NCI-H2196 treated with DMSO at 0.1 percent for 48 hours (cell line): ENCODE results near the gene IL18R1.
"Not testable (repeated sequence)": the region's sequence is repeated elsewhere in the genome, so short reads cannot be mapped to it uniquely, and the experiment has no call there.

Experiments used
- DNase-seq: peaks from one replicate; lab custom pipeline; 2025; ENCODE audit not compliant: unreplicated experiment; lab: John Stamatoyannopoulos, UW

The IL18R1 gene

GRCh38 chr2:102355526-102356380 is at the start of gene IL18R1:
Gene IL18R1, plus strand, starts transcription at chr2:102355796. Its CDS starts 6,865 bp downstream, at chr2:102362661.
- DNase-seq = no peak

DNA sequence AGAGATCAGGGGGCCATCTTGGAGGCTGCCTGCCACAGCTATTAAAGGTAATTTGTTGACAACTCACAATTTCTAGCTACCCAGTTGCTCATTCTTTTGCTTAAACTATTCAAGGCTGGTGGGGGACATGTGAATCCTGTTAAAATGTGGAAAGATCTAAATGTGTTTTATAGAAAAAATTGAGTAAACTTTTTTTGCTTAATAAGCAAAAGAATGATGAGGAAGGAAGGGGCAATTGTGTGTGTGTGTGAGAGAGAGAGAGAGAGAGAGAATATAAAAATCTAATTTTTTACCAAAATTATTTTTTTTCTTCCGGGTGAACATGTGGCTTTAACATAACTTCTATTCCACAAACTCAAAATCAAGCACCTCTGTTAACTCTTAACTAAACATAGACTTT is 49.5 kb upstream of the IL18R1 start:
- DNase-seq = no peak

DNA sequence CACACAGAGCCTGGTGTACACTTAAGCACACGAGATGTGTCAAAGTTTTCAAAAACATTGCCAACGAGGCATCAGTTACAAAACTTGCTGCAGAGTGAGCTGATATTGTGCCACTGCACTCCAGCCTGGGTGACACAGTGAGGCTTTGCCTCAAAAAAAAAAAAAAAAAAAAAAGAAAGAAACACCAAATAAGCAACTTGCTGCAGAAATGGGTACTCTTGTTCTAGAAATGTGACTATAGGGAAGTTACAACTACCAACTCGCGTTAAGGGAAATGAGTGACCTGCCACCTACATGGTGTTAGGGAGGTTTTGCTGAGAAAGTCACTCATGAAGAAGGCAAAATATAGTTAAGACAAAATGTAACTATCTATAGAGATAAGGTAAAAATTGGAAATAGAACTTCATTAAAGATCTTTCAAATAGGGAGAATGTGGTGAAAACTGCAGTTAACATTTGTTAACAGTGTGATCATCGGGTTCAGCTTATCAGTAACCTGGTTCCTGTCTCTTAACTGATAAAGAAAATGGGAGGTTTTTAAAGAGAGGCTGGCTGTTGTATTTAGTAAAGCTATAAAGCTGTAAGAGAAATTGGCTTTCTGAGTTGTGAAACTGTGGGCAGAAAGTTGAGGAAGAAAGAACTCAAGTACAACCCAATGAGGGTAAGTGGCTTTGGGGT is 44.5 kb upstream of the IL18R1 start, which contains the start of gene IL1RL1:
IL1RL1 (plus strand) TSS at position 600 of the 677 bp plus-strand sequence. CDS start 26,702 bp downstream, outside the sequence.
- DNase-seq = no peak

DNA sequence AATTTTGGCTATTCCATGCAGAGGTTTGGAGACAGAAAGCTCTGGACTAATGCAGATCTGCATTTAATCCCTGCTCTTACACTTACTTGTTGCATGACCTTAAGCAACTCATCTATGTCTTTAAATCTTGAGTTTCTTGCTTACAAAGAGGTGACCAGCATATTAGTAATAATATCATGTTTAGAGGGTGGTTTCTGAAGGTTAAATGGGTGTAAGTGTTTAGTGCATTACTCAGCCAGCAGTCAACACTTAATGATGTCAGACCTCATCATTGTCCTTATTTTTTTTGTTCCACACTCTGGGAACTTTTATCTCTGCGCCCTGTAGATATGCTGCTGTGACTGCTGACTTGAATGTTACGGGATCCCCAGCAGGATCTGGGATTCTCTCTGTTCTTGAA is 42.6 kb upstream of the IL18R1 start:
- no peak for DNase-seq

DNA sequence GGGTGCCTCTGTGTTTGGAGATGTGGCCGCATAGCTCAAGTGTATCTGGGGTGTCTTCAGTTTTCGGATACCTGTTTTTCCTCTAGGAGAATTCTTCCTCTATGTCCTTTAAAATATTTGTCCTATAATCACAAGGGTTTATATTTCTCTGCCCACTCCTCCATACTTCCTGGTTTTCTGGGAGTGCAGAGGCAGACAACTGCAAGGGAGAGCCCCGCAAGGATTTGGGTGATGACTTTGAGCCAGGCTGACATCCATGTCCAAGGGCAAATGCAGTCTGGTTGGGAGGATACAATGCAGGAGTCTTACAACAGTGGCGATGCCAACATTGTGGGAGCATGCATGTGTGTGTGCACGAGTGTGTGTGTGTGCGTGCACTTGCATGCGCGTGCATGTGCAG is 42.1 kb upstream of the IL18R1 start:
- no peak for DNase-seq

GRCh38 chr2:102313950-102314349 is 41.6 kb upstream of the IL18R1 start:
- DNase-seq = no peak

DNA sequence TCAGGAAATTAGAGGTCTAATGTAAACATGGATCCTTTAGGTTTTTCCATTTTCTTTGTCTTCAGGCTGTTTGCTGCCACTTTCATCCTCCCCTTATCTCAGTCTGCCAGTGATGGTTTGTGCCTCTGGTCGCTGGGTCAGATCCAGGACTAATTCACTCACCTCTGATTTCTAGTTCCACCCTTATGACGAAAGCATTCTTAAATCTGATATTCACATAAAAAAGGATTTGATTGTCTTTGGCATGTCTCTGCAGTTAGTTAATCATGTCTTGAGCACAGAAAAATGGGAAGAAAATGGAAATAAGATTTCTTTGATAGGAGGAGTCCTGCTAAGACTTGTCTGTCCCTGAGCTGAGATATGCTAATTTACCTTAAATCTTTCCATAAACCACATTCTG is 39.7 kb upstream of the IL18R1 start:
- no peak for DNase-seq

GRCh38 chr2:102317715-102318114 is 37.9 kb upstream of the IL18R1 start:
- DNase-seq = no peak

DNA sequence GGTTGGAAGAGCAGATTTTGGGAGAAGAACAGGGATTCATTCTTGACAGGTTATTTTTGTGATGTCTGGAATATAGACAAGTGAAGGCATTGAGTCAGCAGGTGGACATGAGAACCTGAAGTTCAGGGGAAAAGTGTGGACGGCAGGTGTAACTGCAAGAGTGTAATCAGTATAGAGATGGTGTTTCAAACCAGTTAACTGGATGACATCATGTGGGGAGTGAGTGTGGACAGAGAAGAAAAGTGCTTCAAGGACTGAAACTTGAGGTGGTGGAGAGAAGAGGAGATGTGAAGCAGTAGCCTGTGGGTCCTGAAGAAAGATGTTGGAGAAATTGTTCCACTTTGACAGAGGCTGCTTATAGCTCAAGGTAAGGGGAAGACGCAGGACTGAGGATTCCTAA is 37.2 kb upstream of the IL18R1 start:
- no peak for DNase-seq

- no peak for DNase-seq
Observed at GRCh38 chr2:102321941-102322719, 33.5 kb upstream of the IL18R1 start.

GRCh38 chr2:102324914-102325313 is 30.7 kb upstream of the IL18R1 start:
- not testable (repeated sequence) for DNase-seq

DNA sequence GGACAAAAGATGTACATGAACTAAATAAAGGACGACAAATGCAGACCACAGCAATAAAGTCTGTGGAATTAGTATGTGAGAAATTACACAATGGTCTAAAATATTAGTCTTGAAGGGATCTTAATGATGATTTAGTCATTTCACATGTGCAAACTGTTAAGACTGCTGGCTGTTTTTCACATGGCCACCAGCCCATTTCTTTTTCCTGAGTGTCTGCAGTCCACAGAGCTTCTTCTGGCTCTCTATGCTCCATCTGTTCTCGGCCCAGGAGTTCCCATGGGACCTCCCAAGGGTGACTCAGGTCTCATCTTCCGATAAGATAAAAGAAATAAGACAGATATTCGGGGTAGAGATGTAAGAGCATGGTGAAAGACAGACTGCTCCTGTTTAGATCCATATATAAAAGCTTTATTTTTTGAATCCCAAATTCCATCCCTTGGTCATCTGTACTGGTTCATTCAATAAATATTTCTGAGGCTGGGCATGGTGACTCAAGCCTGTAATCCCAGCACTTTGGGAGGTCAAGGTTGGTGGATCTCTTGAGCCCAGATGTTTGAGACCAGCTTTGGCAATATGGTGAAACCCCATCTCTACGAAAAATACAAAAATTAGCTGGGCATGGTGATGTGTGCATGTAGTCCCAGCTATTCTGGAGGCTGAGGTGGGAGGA is 24.1 kb upstream of the IL18R1 start:
- no peak for DNase-seq

DNA sequence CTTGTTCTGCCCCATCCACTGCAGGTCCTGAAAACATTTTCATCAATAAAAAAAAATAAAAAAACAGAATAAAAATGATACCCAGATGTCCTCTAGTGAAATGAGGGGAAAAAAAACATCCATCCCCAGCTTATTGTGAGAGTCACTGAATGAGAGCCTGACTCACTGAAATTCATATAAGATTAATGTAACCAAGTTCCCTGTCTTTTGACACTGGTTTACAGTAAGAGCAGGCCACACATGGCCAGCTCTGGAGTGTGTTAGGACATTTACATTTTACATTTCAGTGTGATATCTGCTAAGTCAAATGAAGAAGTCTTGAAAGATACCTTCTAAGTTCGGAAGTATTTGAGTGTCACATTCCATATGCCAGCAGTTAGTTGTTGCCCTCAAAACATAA is 21.1 kb upstream of the IL18R1 start:
- DNase-seq = no peak

- no peak for DNase-seq
Observed at GRCh38 chr2:102335871-102336366, 19.7 kb upstream of the IL18R1 start.

DNA sequence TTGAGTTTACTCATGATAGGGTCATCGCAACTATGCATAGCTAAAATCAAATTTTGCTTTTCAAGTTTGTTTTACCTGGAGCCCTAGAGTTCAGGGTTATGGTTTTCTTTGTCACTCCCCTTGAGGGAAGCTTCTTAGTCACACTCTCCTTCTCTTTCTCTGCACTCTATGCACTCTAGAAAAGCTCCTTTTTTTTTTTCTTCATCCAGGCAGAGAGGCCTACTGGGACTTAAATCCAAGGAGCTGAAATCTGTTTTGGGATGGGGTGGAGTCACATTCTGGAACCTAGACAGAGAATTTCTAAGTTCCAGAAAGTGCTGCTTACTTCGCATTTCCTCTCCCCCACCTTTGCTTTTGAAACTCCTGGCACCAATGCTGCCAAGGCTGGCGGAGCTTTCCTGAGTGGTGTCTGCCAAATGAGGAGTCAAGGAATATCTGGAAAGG is 19.1 kb upstream of the IL18R1 start:
- no peak for DNase-seq

- no peak for DNase-seq
Observed at GRCh38 chr2:102337012-102337411, 18.6 kb upstream of the IL18R1 start.

- no peak for DNase-seq
Observed at GRCh38 chr2:102337481-102338386, 17.9 kb upstream of the IL18R1 start.

GRCh38 chr2:102340778-102341177 is 14.8 kb upstream of the IL18R1 start:
- DNase-seq = no peak

DNA sequence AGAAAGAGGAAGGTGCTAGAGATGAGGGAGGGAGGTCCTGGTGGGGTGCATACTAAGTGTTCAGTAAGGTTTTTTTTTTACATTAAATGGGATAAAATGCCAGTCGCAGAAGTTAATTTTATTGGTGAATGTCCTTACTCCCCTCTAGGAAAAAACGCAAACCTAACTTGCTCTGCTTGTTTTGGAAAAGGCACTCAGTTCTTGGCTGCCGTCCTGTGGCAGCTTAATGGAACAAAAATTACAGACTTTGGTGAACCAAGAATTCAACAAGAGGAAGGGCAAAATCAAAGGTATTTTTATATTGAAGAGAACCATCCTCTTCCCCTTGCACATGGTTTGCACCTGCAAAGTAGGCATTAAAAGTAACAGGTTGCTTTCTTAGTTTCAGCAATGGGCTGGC is 12.7 kb upstream of the IL18R1 start:
- no peak for DNase-seq

GRCh38 chr2:102344397-102344796 is 11.2 kb upstream of the IL18R1 start:
- no peak for DNase-seq
